H1 (cell line): ENCODE measurements around the gene NMD3. TPM values are rescaled to one million over a fixed set of nuclear protein-coding genes. Genes with fewer than 3 reads are reported as not detected.

Experiments used
- CTCF ChIA-PET: fragments of 300-600 bp; sonication (Branson Sonifier 250); formaldehyde crosslinking; loops from one replicate; lab custom pipeline; 2021; ENCODE audit not compliant: partially characterized antibody; lab: Charles Lee
- POLR2A ChIA-PET: fragments of 300-600 bp; sonication (Branson Sonifier 250); formaldehyde crosslinking; loops from one replicate; lab custom pipeline; 2021; ENCODE audit warnings: inconsistent platforms; ENCODE audit not compliant: partially characterized antibody; lab: Charles Lee
- DNase-seq, 2 experiments: peaks; one replicate each; pipeline versions ENCODE4 v3.0.0 to v3.0.0-alpha.2; 2010 to 2022; ENCODE audit warnings: low spot score in 2 of 2, low read depth in 1 of 2, mixed read lengths in 1 of 2
- FAIRE-seq: peaks from 2 replicates; lab custom pipeline; 2011; peaks lifted over from hg19 to GRCh38; lab: Jason Lieb, UNC
- H2AFZ ChIP-seq: 2 replicates; pipeline ENCODE4 v1.8.1; 2012; ENCODE audit warnings: low read length, inconsistent platforms
- H2AK5ac ChIP-seq: 2 replicates; pipeline ENCODE4 v1.6.1; 2013; ENCODE audit warnings: low read depth, low read length
- H2BK120ac ChIP-seq: replicated peaks from 2 replicates; pipeline ENCODE3; 2013; ENCODE audit warnings: low read depth, low read length, inconsistent platforms
- H2BK12ac ChIP-seq: 2 replicates; pipeline ENCODE4 v1.6.1; 2013; ENCODE audit warnings: low read depth, low read length
- H2BK15ac ChIP-seq: 2 replicates; pipeline ENCODE4 v1.6.1; 2013; ENCODE audit warnings: low read length
- H2BK20ac ChIP-seq: 2 replicates; pipeline ENCODE4 v1.6.1; 2013; ENCODE audit warnings: low read length
- H2BK5ac ChIP-seq: 2 replicates; pipeline ENCODE4 v1.6.1; 2013; ENCODE audit warnings: low read depth, low read length
- H3K14ac ChIP-seq: 2 replicates; pipeline ENCODE4 v1.6.1; 2013; ENCODE audit warnings: inconsistent platforms; ENCODE audit not compliant: insufficient read length
- H3K18ac ChIP-seq: 2 replicates; pipeline ENCODE4 v1.6.1; 2013; ENCODE audit warnings: low read length; ENCODE audit errors: extremely low read depth
- H3K23ac ChIP-seq: 2 replicates; pipeline ENCODE4 v1.6.1; 2013; ENCODE audit warnings: inconsistent platforms; ENCODE audit not compliant: insufficient read length
- H3K23me2 ChIP-seq: 2 replicates; pipeline ENCODE4 v1.6.1; 2013; ENCODE audit warnings: low read depth, low read length
- H3K27ac ChIP-seq: 2 replicates; pipeline ENCODE4 v1.6.1; 2011; ENCODE audit warnings: low read depth, low read length, inconsistent platforms
- H3K27me3 ChIP-seq, 4 experiments: replicated peaks in 1 of 4; 1 replicate in 1 of 4; 2 replicates in 3 of 4; pipeline versions ENCODE4 v1.6.1 to v1.8.1; 2011 to 2013; ENCODE audit warnings: low read length in 3 of 4, mild to moderate bottlenecking in 3 of 4, inconsistent platforms in 2 of 4, mixed read lengths in 2 of 4, moderate library complexity in 1 of 4; ENCODE audit not compliant: control insufficient read depth in 3 of 4, insufficient read depth in 3 of 4; ENCODE audit errors: extremely low read depth in 1 of 4
- H3K36me3 ChIP-seq, 4 experiments: 2 replicates each; pipeline versions ENCODE4 v1.6.1 to v1.8.1; 2011 to 2013; ENCODE audit warnings: mild to moderate bottlenecking in 4 of 4, low read length in 3 of 4, moderate library complexity in 2 of 4, control low read depth in 1 of 4, inconsistent platforms in 1 of 4; ENCODE audit not compliant: insufficient read depth in 4 of 4, control insufficient read depth in 2 of 4
- H3K4ac ChIP-seq: replicated peaks from 2 replicates; pipeline ENCODE3; 2013; ENCODE audit warnings: low read length, low read depth, mixed read lengths, inconsistent platforms; ENCODE audit not compliant: insufficient read length
- H3K4me1 ChIP-seq, 4 experiments: replicated peaks in 1 of 4; 1 replicate in 1 of 4; 2 replicates in 3 of 4; pipeline versions ENCODE4 v1.6.1 to v1.8.1; 2011 to 2013; ENCODE audit warnings: low read length in 3 of 4, inconsistent platforms in 2 of 4, mixed read lengths in 1 of 4; ENCODE audit not compliant: insufficient read depth in 4 of 4, control insufficient read depth in 3 of 4
- H3K4me2 ChIP-seq, 2 experiments: 2 replicates each; pipeline versions ENCODE4 v1.6.1 to v1.8.1; 2011 to 2013; ENCODE audit warnings: low read depth in 2 of 2, low read length in 2 of 2, control low read depth in 1 of 2, inconsistent platforms in 1 of 2, mild to moderate bottlenecking in 1 of 2; ENCODE audit not compliant: insufficient read depth in 1 of 2
- H3K4me3 ChIP-seq, 4 experiments: fragments of 200-600, 300-600 bp in 1 of 4; sonication (generic), shearing (Covaris generic), sonication (Bioruptor Twin) in 1 of 4; 2 replicates each; pipeline versions ENCODE4 v1.5.1 to v1.8.1; 2011 to 2016; ENCODE audit warnings: low read length in 4 of 4, low read depth in 3 of 4, control low read depth in 2 of 4, inconsistent platforms in 2 of 4, mild to moderate bottlenecking in 2 of 4, mixed read lengths in 1 of 4, moderate library complexity in 1 of 4; ENCODE audit not compliant: insufficient read depth in 2 of 4; ENCODE audit errors: extremely low read depth in 1 of 4
- H3K56ac ChIP-seq: replicated peaks from 2 replicates; pipeline ENCODE3; 2013; ENCODE audit warnings: low read depth, mild to moderate bottlenecking, mixed read lengths, low read length, inconsistent platforms; ENCODE audit not compliant: insufficient read length
- H3K79me1 ChIP-seq: 2 replicates; pipeline ENCODE4 v1.6.1; 2013; ENCODE audit warnings: low read depth, low read length, control low read depth
- H3K79me2 ChIP-seq, 2 experiments: 2 replicates each; pipeline versions ENCODE4 v1.6.1 to v1.8.1; 2012 to 2013; ENCODE audit warnings: low read length in 2 of 2, mild to moderate bottlenecking in 2 of 2, inconsistent platforms in 1 of 2; ENCODE audit not compliant: insufficient read depth in 2 of 2, control insufficient read depth in 1 of 2
- H3K9ac ChIP-seq, 4 experiments: replicated peaks in 1 of 4; 1 replicate in 1 of 4; 2 replicates in 3 of 4; pipeline versions ENCODE4 v1.6.1 to v1.8.1; 2011 to 2013; ENCODE audit warnings: low read depth in 3 of 4, low read length in 3 of 4, control low read depth in 2 of 4, mild to moderate bottlenecking in 2 of 4, moderate library complexity in 2 of 4, inconsistent platforms in 1 of 4; ENCODE audit errors: extremely low read depth in 1 of 4
- H3K9me3 ChIP-seq, 2 experiments: 2 replicates each; pipeline versions ENCODE4 v1.6.1 to v1.8.1; 2012 to 2013; ENCODE audit warnings: mild to moderate bottlenecking in 2 of 2, moderate library complexity in 2 of 2, control low read depth in 1 of 2, inconsistent platforms in 1 of 2, low read depth in 1 of 2, low read length in 1 of 2, mixed read lengths in 1 of 2; ENCODE audit not compliant: insufficient read depth in 2 of 2
- H4K20me1 ChIP-seq, 2 experiments: replicated peaks in 1 of 2; 2 replicates each; pipeline versions ENCODE3 to v1.8.1; 2011 to 2013; ENCODE audit warnings: inconsistent platforms in 2 of 2, low read length in 2 of 2, mild to moderate bottlenecking in 1 of 2; ENCODE audit not compliant: insufficient read depth in 2 of 2, control insufficient read depth in 1 of 2
- H4K5ac ChIP-seq: 2 replicates; pipeline ENCODE4 v1.6.1; 2013; ENCODE audit warnings: low read length, low read depth, mixed read lengths, inconsistent platforms; ENCODE audit not compliant: insufficient read length
- H4K8ac ChIP-seq: 2 replicates; pipeline ENCODE4 v1.8.0; 2013; ENCODE audit warnings: mild to moderate bottlenecking, moderate library complexity, low read length, inconsistent platforms; ENCODE audit not compliant: insufficient read depth; ENCODE audit errors: extremely low read depth
- H4K91ac ChIP-seq: replicated peaks from 2 replicates; pipeline ENCODE3; 2013; ENCODE audit warnings: low read length, mixed read lengths, inconsistent platforms; ENCODE audit not compliant: insufficient read length
- ASH2L ChIP-seq: fragments of 200-600, 300-600 bp; sonication (generic); IDR thresholded peaks from one replicate; pipeline ENCODE4 v1.7.1; 2017; ENCODE audit warnings: low read length
- CHD1 ChIP-seq: IDR thresholded peaks from 2 replicates; pipeline ENCODE4 v1.6.1; 2012; ENCODE audit warnings: low read depth, low read length, improper control_type of control experiment
- EGR1 ChIP-seq: IDR thresholded peaks from 2 replicates; pipeline ENCODE4 v1.6.1; 2011; ENCODE audit warnings: low read depth, low read length, borderline replicate concordance
- JUN ChIP-seq: IDR thresholded peaks from 2 replicates; pipeline ENCODE4 v1.6.1; 2011; ENCODE audit warnings: low read depth, mild to moderate bottlenecking, improper control_type of control experiment, low read length
- JUND ChIP-seq: IDR thresholded peaks from 2 replicates; pipeline ENCODE4 v1.6.1; 2011; ENCODE audit warnings: mild to moderate bottlenecking, improper control_type of control experiment, low read length
- MAX ChIP-seq: IDR thresholded peaks from 2 replicates; pipeline ENCODE4 v1.6.1; 2012; ENCODE audit warnings: inconsistent platforms
- PHF8 ChIP-seq: fragments of 200-600 bp; sonication (generic); conservative IDR thresholded peaks from 2 replicates; pipeline ENCODE4 v1.7.1; 2012; ENCODE audit warnings: low read depth, mild to moderate bottlenecking, inconsistent platforms, low read length, moderate library complexity
- POLR2AphosphoS5 ChIP-seq: IDR thresholded peaks from 2 replicates; pipeline ENCODE4 v1.6.1; 2011; ENCODE audit warnings: low read depth, low read length
- RNF2 ChIP-seq: fragments of 200-900, 300-1000 bp; sonication (generic); IDR thresholded peaks from 2 replicates; pipeline ENCODE4 v1.7.1; 2016; ENCODE audit warnings: borderline replicate concordance, low read depth, mild to moderate bottlenecking, antibody characterized with exemption, low read length; ENCODE audit not compliant: poor library complexity, severe bottlenecking; ENCODE audit errors: missing control alignments
- SIN3A ChIP-seq, 2 experiments: IDR thresholded peaks in 1 of 2; conservative IDR thresholded peaks in 1 of 2; 2 replicates each; pipeline ENCODE4 v1.6.1; 2011 to 2012; ENCODE audit warnings: low read length in 2 of 2, improper control_type of control experiment in 1 of 2, low read depth in 1 of 2, mild to moderate bottlenecking in 1 of 2
- TAF7 ChIP-seq: optimal IDR thresholded peaks from 2 replicates; pipeline ENCODE3; 2011; ENCODE audit warnings: low read depth, mild to moderate bottlenecking, inconsistent platforms, low read length, moderate library complexity, borderline replicate concordance
- ZNF274 ChIP-seq: IDR thresholded peaks from 2 replicates; pipeline ENCODE4 v1.7.0; 2012; ENCODE audit warnings: low read length, borderline replicate concordance; ENCODE audit errors: extremely low read depth
- WGBS, 2 experiments: shearing (Covaris generic) in 1 of 2; methylation state at CpG; one replicate each; pipeline versions ENCODE4 v1.1.6 to v1.1.7; 2013 to 2015; ENCODE audit warnings: low lambda C conversion rate in 2 of 2, mixed read lengths in 2 of 2, inconsistent platforms in 1 of 2, low coverage in 1 of 2, missing lambda C conversion rate in 1 of 2; ENCODE audit not compliant: insufficient replicate concordance in 2 of 2, insufficient coverage in 1 of 2, insufficient read length in 1 of 2; ENCODE audit errors: extremely low coverage in 1 of 2, missing lambda C conversion rate in 1 of 2; 5-methylcytosine and 5-hydroxymethylcytosine counted together
- polyA plus RNA-seq, 7 experiments: library from polyadenylated mRNA; depleted of rRNA in 3 of 7; stranded (reverse) in 5 of 7; unstranded in 2 of 7; fragments of >200 nt in 5 of 7; fragments of 200-250 nt in 2 of 7; gene quantifications; 1 replicate in 5 of 7; 2 replicates in 1 of 7; 4 replicates in 1 of 7; pipeline versions ENCODE4 v1.2.1 to v1.2.3, GENCODE V29; 2011 to 2013; ENCODE audit warnings: missing spikeins in 2 of 7, mixed read lengths in 2 of 7
- total RNA-seq: library from RNA; stranded (reverse); fragmentation: NEBNext Ultra II Directional; extraction: Animal tissue kit (Norgen Biotek cat#: 25700); gene quantifications from 2 replicates; pipeline ENCODE4 v1.2.1, GENCODE V29; 2021

NMD3 gene
- total and polyA plus RNA-seq, 2 of the 8 experiments (the other 6 are each of a cell fraction or from before 2014, with no cell fraction given), result 12.1 to 64.2 TPM

GRCh38 chr3:161254861-161255260 is 33.8 kb downstream of the NMD3 start:
- Histone ChIP-seq H3K56ac (no peak overlapping the region), H4K8ac (no peak overlapping the region), H2BK5ac (no peak overlapping the region), H2BK15ac (no peak overlapping the region), H3K14ac (no peak overlapping the region), H3K23ac (no peak overlapping the region), H3K23me2 (no peaks in the 10 kb centered on the region), H2AFZ (no peak overlapping the region), H3K79me2 (no peaks in the 10 kb centered on the region), H3K27ac (no peak overlapping the region), H3K4ac (no peak overlapping the region), H3K4me2 (no peak overlapping the region), H2BK120ac (no peak overlapping the region), H3K36me3 (peaks cover 6 to 37% (median 20%) of the 10 kb centered on the region in 4 experiments), H4K5ac (no peak overlapping the region), H3K9ac (no peak overlapping the region), H3K18ac (no peak overlapping the region), H3K27me3 (peaks cover 0 to 1% (median 0%) of the 10 kb centered on the region in 4 experiments; a peak in 1 of 7 replicates), H2BK12ac (no peak overlapping the region), H3K4me1 (no peaks in the 10 kb centered on the region), H3K79me1 (no peaks in the 10 kb centered on the region), H2AK5ac (no peak overlapping the region), H3K9me3 (no peaks in the 10 kb centered on the region), H3K4me3 (no peak overlapping the region), H4K91ac (no peak overlapping the region), H4K20me1 (peaks cover 0 to 2% of the 10 kb centered on the region in 2 experiments)
- 87% methylated on average over 1 of the region's 1 CpG; no CpG with 5 or more reads in 1 of the 2 experiments for WGBS, 2 experiments
- DNase-seq, result no peak
- POLR2A ChIA-PET, result interaction anchor here (1.1 to 1.5 kb wide), 3 partner anchors 25 to 160 kb away, joined by 3 to 4 read pairs (median 3); no protein-coding TSS in a partner anchor
- FAIRE-seq, result no peak
- no peak for TF ChIP-seq MAX
- TF ChIP-seq SIN3A (conservative IDR thresholded peaks at IDR 0.05 in 1 of 2, IDR thresholded peaks at IDR 0.05 in 1 of 2; ENCODE audit: low read depth in 1 of 2, low read length in 2 of 2), result no peak
- no peak for TF ChIP-seq ZNF274
- TF ChIP-seq JUN, result no peak
- no peak for TF ChIP-seq RNF2
- TF ChIP-seq ASH2L, result no peak
- no peak for TF ChIP-seq EGR1
- no peak for TF ChIP-seq JUND
- no peak for TF ChIP-seq PHF8
- no peak for TF ChIP-seq POLR2AphosphoS5
- TF ChIP-seq CHD1, result no peak
- TF ChIP-seq TAF7, result no peak
- TF ChIP-seq, all 59 proteins: peak for 0
- H2BK20ac ChIP-seq, result no peak overlapping the region
- CTCF ChIA-PET, result interaction anchor here (1.1 to 1.4 kb wide), 2 partner anchors 20 to 154 kb away, joined by 3 to 6 read pairs; no protein-coding TSS in a partner anchor
